ENCODE measurements around the gene HYCC1. TPM values are rescaled to one million over a fixed set of nuclear protein-coding genes. Genes with fewer than 3 reads are reported as not detected.

HYCC1 gene
- total RNA-seq, 1 experiment from 2014 or later = 125 TPM

DNA sequence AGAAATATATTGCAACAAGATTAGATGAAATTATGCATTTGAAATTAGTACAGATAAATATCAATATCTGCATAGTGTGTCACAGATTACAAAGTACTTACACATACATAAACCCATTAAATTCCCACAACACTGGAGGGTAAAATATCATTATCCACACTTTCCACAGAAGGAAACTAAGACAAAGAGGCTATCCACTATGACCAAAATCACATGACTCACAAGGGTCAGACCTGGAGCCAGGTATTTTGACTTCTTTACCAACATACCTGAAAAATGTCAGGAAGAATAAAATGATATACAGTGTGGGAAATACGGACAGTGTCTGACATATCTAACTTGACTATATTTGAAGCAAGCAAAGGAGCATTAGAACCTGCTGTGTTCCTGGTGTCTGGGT lies 34.1 kb downstream of the HYCC1 start:
- CTCF ChIA-PET = no interaction called here
- ATAC-seq (no peak), DNase-seq (ENCODE audit: low spot score) (no peak)
- H3K4me3 Mint-ChIP-seq = no peak overlapping the region
- H3K4me1 Mint-ChIP-seq = peaks cover 25% of the 10 kb centered on the region
- no peaks in the 10 kb centered on the region for H3K9me3 Mint-ChIP-seq
- no peaks in the 10 kb centered on the region for H3K27me3 Mint-ChIP-seq (ENCODE audit: low read depth)
- H3K36me3 Mint-ChIP-seq = peaks cover 31% of the 10 kb centered on the region
- no peak for TF ChIP-seq NR3C1 (CRISPR knock-in tag; conservative IDR thresholded peaks at IDR 0.05; ENCODE audit: low read depth)
- TF ChIP-seq, protein P1, sequence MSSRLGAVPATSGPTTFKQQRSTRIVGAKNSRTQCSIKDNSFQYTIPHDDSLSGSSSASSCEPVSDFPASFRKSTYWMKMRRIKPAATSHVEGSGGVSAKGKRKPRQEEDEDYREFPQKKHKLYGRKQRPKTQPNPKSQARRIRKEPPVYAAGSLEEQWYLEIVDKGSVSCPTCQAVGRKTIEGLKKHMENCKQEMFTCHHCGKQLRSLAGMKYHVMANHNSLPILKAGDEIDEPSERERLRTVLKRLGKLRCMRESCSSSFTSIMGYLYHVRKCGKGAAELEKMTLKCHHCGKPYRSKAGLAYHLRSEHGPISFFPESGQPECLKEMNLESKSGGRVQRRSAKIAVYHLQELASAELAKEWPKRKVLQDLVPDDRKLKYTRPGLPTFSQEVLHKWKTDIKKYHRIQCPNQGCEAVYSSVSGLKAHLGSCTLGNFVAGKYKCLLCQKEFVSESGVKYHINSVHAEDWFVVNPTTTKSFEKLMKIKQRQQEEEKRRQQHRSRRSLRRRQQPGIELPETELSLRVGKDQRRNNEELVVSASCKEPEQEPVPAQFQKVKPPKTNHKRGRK (CRISPR knock-in tag; IDR thresholded peaks at IDR 0.05; ENCODE audit: borderline replicate concordance) = no peak
- TF ChIP-seq, protein P2, sequence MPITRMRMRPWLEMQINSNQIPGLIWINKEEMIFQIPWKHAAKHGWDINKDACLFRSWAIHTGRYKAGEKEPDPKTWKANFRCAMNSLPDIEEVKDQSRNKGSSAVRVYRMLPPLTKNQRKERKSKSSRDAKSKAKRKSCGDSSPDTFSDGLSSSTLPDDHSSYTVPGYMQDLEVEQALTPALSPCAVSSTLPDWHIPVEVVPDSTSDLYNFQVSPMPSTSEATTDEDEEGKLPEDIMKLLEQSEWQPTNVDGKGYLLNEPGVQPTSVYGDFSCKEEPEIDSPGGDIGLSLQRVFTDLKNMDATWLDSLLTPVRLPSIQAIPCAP (CRISPR knock-in tag; IDR thresholded peaks at IDR 0.05) = no peak
- TF ChIP-seq ETV6 (CRISPR knock-in tag; IDR thresholded peaks at IDR 0.05) = no peak
- TF ChIP-seq CREB1 (CRISPR knock-in tag; IDR thresholded peaks at IDR 0.05) = no peak
- TF ChIP-seq, protein P3, sequence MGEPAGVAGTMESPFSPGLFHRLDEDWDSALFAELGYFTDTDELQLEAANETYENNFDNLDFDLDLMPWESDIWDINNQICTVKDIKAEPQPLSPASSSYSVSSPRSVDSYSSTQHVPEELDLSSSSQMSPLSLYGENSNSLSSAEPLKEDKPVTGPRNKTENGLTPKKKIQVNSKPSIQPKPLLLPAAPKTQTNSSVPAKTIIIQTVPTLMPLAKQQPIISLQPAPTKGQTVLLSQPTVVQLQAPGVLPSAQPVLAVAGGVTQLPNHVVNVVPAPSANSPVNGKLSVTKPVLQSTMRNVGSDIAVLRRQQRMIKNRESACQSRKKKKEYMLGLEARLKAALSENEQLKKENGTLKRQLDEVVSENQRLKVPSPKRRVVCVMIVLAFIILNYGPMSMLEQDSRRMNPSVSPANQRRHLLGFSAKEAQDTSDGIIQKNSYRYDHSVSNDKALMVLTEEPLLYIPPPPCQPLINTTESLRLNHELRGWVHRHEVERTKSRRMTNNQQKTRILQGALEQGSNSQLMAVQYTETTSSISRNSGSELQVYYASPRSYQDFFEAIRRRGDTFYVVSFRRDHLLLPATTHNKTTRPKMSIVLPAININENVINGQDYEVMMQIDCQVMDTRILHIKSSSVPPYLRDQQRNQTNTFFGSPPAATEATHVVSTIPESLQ (CRISPR knock-in tag; IDR thresholded peaks at IDR 0.05) = no peak
- no peak for TF ChIP-seq MXD4 (CRISPR knock-in tag; IDR thresholded peaks at IDR 0.05; ENCODE audit: borderline replicate concordance)
- no peak for TF ChIP-seq OVOL2 (CRISPR knock-in tag; IDR thresholded peaks at IDR 0.05; ENCODE audit: borderline replicate concordance)
- TF ChIP-seq FOXP1 (CRISPR knock-in tag; IDR thresholded peaks at IDR 0.05; ENCODE audit: borderline replicate concordance) = no peak
- no peak for TF ChIP-seq FOXJ3 (CRISPR knock-in tag; IDR thresholded peaks at IDR 0.05; ENCODE audit: borderline replicate concordance)
- TF ChIP-seq TEAD1 (CRISPR knock-in tag; IDR thresholded peaks at IDR 0.05) = no peak
- H3K27ac Mint-ChIP-seq = no peak overlapping the region
- POLR2A ChIA-PET = no interaction called here

DNA sequence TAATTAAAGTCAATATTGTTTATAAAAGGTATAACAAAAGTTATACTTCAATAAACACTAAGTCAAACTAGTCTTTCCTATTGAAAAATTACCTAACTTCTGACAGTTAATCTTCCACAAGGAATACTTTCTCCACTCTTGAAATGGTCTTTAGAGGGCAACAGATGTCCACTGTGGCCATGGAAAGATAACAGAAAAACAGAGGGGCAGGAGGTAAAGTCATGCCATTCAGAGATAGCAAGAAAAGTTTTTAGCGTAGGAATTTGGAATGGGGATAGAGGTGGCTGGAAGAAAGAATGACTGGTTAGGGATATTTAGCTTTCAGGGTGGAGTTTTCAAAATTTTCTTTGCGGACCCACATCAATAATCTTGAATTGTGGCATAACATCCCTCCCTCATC lies 34.7 kb downstream of the HYCC1 start:
- DNase-seq (ENCODE audit: low spot score) (no peak), ATAC-seq (no peak)
- Mint-ChIP-seq H3K4me3 (no peak overlapping the region), H3K27me3 (ENCODE audit: low read depth) (no peaks in the 10 kb centered on the region), H3K9me3 (no peaks in the 10 kb centered on the region), H3K27ac (no peak overlapping the region), H3K36me3 (peaks cover 32% of the 10 kb centered on the region), H3K4me1 (peaks cover 25% of the 10 kb centered on the region)
- ChIA-PET CTCF (no interaction called here), POLR2A (no interaction called here)
- TF ChIP-seq ELF4 (CRISPR knock-in tag; IDR thresholded peaks at IDR 0.05; ENCODE audit: low read depth) (no peak), TP53 (CRISPR knock-in tag; IDR thresholded peaks at IDR 0.05) (no peak), CREM (CRISPR knock-in tag; IDR thresholded peaks at IDR 0.05) (no peak), OVOL2 (CRISPR knock-in tag; IDR thresholded peaks at IDR 0.05; ENCODE audit: borderline replicate concordance) (no peak)
- TF ChIP-seq, protein P4, sequence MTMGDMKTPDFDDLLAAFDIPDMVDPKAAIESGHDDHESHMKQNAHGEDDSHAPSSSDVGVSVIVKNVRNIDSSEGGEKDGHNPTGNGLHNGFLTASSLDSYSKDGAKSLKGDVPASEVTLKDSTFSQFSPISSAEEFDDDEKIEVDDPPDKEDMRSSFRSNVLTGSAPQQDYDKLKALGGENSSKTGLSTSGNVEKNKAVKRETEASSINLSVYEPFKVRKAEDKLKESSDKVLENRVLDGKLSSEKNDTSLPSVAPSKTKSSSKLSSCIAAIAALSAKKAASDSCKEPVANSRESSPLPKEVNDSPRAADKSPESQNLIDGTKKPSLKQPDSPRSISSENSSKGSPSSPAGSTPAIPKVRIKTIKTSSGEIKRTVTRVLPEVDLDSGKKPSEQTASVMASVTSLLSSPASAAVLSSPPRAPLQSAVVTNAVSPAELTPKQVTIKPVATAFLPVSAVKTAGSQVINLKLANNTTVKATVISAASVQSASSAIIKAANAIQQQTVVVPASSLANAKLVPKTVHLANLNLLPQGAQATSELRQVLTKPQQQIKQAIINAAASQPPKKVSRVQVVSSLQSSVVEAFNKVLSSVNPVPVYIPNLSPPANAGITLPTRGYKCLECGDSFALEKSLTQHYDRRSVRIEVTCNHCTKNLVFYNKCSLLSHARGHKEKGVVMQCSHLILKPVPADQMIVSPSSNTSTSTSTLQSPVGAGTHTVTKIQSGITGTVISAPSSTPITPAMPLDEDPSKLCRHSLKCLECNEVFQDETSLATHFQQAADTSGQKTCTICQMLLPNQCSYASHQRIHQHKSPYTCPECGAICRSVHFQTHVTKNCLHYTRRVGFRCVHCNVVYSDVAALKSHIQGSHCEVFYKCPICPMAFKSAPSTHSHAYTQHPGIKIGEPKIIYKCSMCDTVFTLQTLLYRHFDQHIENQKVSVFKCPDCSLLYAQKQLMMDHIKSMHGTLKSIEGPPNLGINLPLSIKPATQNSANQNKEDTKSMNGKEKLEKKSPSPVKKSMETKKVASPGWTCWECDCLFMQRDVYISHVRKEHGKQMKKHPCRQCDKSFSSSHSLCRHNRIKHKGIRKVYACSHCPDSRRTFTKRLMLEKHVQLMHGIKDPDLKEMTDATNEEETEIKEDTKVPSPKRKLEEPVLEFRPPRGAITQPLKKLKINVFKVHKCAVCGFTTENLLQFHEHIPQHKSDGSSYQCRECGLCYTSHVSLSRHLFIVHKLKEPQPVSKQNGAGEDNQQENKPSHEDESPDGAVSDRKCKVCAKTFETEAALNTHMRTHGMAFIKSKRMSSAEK (CRISPR knock-in tag; IDR thresholded peaks at IDR 0.05; ENCODE audit: borderline replicate concordance) = no peak
- TF ChIP-seq, protein P5, sequence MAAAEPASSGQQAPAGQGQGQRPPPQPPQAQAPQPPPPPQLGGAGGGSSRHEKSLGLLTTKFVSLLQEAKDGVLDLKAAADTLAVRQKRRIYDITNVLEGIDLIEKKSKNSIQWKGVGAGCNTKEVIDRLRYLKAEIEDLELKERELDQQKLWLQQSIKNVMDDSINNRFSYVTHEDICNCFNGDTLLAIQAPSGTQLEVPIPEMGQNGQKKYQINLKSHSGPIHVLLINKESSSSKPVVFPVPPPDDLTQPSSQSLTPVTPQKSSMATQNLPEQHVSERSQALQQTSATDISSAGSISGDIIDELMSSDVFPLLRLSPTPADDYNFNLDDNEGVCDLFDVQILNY (CRISPR knock-in tag; IDR thresholded peaks at IDR 0.05) = no peak
- TF ChIP-seq, protein P6, sequence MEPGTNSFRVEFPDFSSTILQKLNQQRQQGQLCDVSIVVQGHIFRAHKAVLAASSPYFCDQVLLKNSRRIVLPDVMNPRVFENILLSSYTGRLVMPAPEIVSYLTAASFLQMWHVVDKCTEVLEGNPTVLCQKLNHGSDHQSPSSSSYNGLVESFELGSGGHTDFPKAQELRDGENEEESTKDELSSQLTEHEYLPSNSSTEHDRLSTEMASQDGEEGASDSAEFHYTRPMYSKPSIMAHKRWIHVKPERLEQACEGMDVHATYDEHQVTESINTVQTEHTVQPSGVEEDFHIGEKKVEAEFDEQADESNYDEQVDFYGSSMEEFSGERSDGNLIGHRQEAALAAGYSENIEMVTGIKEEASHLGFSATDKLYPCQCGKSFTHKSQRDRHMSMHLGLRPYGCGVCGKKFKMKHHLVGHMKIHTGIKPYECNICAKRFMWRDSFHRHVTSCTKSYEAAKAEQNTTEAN (CRISPR knock-in tag; IDR thresholded peaks at IDR 0.05) = no peak
- TF ChIP-seq, protein P7, sequence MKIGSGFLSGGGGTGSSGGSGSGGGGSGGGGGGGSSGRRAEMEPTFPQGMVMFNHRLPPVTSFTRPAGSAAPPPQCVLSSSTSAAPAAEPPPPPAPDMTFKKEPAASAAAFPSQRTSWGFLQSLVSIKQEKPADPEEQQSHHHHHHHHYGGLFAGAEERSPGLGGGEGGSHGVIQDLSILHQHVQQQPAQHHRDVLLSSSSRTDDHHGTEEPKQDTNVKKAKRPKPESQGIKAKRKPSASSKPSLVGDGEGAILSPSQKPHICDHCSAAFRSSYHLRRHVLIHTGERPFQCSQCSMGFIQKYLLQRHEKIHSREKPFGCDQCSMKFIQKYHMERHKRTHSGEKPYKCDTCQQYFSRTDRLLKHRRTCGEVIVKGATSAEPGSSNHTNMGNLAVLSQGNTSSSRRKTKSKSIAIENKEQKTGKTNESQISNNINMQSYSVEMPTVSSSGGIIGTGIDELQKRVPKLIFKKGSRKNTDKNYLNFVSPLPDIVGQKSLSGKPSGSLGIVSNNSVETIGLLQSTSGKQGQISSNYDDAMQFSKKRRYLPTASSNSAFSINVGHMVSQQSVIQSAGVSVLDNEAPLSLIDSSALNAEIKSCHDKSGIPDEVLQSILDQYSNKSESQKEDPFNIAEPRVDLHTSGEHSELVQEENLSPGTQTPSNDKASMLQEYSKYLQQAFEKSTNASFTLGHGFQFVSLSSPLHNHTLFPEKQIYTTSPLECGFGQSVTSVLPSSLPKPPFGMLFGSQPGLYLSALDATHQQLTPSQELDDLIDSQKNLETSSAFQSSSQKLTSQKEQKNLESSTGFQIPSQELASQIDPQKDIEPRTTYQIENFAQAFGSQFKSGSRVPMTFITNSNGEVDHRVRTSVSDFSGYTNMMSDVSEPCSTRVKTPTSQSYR (CRISPR knock-in tag; IDR thresholded peaks at IDR 0.05) = no peak
- TF ChIP-seq, protein P8, sequence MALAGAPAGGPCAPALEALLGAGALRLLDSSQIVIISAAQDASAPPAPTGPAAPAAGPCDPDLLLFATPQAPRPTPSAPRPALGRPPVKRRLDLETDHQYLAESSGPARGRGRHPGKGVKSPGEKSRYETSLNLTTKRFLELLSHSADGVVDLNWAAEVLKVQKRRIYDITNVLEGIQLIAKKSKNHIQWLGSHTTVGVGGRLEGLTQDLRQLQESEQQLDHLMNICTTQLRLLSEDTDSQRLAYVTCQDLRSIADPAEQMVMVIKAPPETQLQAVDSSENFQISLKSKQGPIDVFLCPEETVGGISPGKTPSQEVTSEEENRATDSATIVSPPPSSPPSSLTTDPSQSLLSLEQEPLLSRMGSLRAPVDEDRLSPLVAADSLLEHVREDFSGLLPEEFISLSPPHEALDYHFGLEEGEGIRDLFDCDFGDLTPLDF (CRISPR knock-in tag; IDR thresholded peaks at IDR 0.05) = no peak
- TF ChIP-seq, protein P9, sequence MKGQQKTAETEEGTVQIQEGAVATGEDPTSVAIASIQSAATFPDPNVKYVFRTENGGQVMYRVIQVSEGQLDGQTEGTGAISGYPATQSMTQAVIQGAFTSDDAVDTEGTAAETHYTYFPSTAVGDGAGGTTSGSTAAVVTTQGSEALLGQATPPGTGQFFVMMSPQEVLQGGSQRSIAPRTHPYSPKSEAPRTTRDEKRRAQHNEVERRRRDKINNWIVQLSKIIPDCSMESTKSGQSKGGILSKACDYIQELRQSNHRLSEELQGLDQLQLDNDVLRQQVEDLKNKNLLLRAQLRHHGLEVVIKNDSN (CRISPR knock-in tag; IDR thresholded peaks at IDR 0.05) = no peak

Data from WTC11 (cell line).